HTR-8/SVneo (cell line): ENCODE results near the gene TMEM179.

Experiments
- DNase-seq: peaks from one replicate; pipeline ENCODE4 v3.0.0; 2011; ENCODE audit warnings: low spot score, mixed read lengths; ENCODE audit not compliant: insufficient read length
- FAIRE-seq: peaks from 2 replicates; lab custom pipeline; 2011; peaks lifted over from hg19 to GRCh38; lab: Jason Lieb, UNC

Gene TMEM179

GRCh38 chr14:104548802-104549535 lies 55.6 kb downstream of the TMEM179 start:
- FAIRE-seq, result no peak
- DNase-seq, result no peak

GRCh38 chr14:104547998-104548700 lies 56.4 kb downstream of the TMEM179 start:
- no peak for FAIRE-seq
- no peak for DNase-seq

- FAIRE-seq, result no peak
Observed at GRCh38 chr14:104547310-104547997, 57.1 kb downstream of the TMEM179 start.

GRCh38 chr14:104546591-104547309 lies 57.8 kb downstream of the TMEM179 start:
- FAIRE-seq (no peak), DNase-seq (no peak)

More at GRCh38 chr14:104547310-104547997, 57.1 kb downstream of the TMEM179 start:
- no peak for DNase-seq

GRCh38 chr14:104545942-104546501 lies 58.5 kb downstream of the TMEM179 start:
- DNase-seq (no peak), FAIRE-seq (no peak)

- FAIRE-seq (no peak), DNase-seq (no peak)
Observed at GRCh38 chr14:104545151-104545941, 59.2 kb downstream of the TMEM179 start.

GRCh38 chr14:104544362-104544961 lies 60.1 kb downstream of the TMEM179 start:
- DNase-seq, result no peak
- FAIRE-seq, result peak; percentile 87

GRCh38 chr14:104542871-104543830 lies 61.4 kb downstream of the TMEM179 start:
- no peak for FAIRE-seq
- no peak for DNase-seq

- DNase-seq, result no peak
- no peak for FAIRE-seq
Observed at GRCh38 chr14:104541905-104542465, 62.6 kb downstream of the TMEM179 start.
